ENCODE data around the gene PAN3.

The PAN3 gene

DNA sequence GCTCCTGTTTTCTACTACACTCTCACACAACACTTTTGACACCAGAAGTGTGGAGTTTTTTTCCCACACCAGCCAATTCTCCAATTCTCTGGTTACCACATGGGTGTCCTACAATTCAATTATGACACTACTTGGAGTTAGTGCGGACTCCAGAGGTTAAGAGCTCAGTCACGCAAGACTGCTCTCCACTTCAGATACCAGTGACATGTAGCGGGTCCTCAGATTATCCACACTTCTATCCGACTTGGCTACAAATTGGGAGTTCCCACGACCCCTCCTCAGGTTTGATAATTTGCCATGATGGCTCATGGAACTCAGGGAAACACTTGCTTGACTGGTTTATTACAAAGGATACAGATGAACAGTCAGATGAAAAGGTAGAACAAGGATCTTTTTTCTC is 32.9 kb downstream of the PAN3 start:
- DNase-seq (ENCODE audit: low read depth in 1 of 2, low spot score in 1 of 2): no peak
- Histone ChIP-seq H3K27ac (replicated peaks) (no peak overlapping the region), H3K27me3 (ENCODE audit: insufficient read depth, poor library complexity, severe bottlenecking) (no peaks in the 10 kb centered on the region), H3K4me3 (replicated peaks; ENCODE audit: insufficient read depth, low read length) (no peak overlapping the region)
- TF ChIP-seq GABPA (IDR thresholded peaks at IDR 0.05; ENCODE audit: low read depth) (no peak), SPI1 (IDR thresholded peaks at IDR 0.05; ENCODE audit: borderline replicate concordance, low read depth) (no peak), POLR2AphosphoS5 (IDR thresholded peaks at IDR 0.05; ENCODE audit: low read depth) (no peak)
- TF ChIP-seq, protein P1, sequence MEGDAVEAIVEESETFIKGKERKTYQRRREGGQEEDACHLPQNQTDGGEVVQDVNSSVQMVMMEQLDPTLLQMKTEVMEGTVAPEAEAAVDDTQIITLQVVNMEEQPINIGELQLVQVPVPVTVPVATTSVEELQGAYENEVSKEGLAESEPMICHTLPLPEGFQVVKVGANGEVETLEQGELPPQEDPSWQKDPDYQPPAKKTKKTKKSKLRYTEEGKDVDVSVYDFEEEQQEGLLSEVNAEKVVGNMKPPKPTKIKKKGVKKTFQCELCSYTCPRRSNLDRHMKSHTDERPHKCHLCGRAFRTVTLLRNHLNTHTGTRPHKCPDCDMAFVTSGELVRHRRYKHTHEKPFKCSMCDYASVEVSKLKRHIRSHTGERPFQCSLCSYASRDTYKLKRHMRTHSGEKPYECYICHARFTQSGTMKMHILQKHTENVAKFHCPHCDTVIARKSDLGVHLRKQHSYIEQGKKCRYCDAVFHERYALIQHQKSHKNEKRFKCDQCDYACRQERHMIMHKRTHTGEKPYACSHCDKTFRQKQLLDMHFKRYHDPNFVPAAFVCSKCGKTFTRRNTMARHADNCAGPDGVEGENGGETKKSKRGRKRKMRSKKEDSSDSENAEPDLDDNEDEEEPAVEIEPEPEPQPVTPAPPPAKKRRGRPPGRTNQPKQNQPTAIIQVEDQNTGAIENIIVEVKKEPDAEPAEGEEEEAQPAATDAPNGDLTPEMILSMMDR (IDR thresholded peaks at IDR 0.05; ENCODE audit: insufficient read depth, low read length): no peak
- TF ChIP-seq, protein P2, sequence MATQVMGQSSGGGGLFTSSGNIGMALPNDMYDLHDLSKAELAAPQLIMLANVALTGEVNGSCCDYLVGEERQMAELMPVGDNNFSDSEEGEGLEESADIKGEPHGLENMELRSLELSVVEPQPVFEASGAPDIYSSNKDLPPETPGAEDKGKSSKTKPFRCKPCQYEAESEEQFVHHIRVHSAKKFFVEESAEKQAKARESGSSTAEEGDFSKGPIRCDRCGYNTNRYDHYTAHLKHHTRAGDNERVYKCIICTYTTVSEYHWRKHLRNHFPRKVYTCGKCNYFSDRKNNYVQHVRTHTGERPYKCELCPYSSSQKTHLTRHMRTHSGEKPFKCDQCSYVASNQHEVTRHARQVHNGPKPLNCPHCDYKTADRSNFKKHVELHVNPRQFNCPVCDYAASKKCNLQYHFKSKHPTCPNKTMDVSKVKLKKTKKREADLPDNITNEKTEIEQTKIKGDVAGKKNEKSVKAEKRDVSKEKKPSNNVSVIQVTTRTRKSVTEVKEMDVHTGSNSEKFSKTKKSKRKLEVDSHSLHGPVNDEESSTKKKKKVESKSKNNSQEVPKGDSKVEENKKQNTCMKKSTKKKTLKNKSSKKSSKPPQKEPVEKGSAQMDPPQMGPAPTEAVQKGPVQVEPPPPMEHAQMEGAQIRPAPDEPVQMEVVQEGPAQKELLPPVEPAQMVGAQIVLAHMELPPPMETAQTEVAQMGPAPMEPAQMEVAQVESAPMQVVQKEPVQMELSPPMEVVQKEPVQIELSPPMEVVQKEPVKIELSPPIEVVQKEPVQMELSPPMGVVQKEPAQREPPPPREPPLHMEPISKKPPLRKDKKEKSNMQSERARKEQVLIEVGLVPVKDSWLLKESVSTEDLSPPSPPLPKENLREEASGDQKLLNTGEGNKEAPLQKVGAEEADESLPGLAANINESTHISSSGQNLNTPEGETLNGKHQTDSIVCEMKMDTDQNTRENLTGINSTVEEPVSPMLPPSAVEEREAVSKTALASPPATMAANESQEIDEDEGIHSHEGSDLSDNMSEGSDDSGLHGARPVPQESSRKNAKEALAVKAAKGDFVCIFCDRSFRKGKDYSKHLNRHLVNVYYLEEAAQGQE (IDR thresholded peaks at IDR 0.05; ENCODE audit: insufficient replicate concordance, low read depth): no peak

DNA sequence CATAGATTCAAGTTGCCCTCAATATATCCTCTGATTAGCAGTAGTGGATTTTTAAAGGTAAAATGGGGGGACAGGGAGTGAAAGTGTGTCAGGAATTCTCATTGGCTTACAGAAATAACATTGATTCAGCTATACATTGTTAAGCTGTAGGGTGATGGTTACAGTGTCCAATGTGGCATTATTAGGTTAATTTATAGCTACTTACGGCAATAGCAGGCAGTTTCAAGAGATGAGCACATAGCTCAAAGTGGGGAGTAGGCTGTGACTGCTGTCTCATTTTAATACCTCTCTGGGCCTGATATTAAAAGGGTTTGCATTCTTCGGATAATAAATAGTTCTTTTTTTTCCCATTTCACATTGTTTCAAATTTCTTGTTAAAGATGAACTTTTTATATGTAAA is 34.6 kb downstream of the PAN3 start:
- no peak overlapping the region for H3K4me3 ChIP-seq (replicated peaks; ENCODE audit: insufficient read depth, low read length)
- H3K27me3 ChIP-seq (ENCODE audit: insufficient read depth, poor library complexity, severe bottlenecking): no peaks in the 10 kb centered on the region
- no peak overlapping the region for H3K27ac ChIP-seq (replicated peaks)
- no peak for DNase-seq (ENCODE audit: low read depth in 1 of 2, low spot score in 1 of 2)
- TF ChIP-seq, protein P1 (IDR thresholded peaks at IDR 0.05; ENCODE audit: insufficient read depth, low read length): no peak
- TF ChIP-seq POLR2AphosphoS5 (IDR thresholded peaks at IDR 0.05; ENCODE audit: low read depth) (no peak), SPI1 (IDR thresholded peaks at IDR 0.05; ENCODE audit: borderline replicate concordance, low read depth) (no peak), GABPA (IDR thresholded peaks at IDR 0.05; ENCODE audit: low read depth) (no peak)
- TF ChIP-seq, protein P2 (IDR thresholded peaks at IDR 0.05; ENCODE audit: insufficient replicate concordance, low read depth): no peak

- DNase-seq (ENCODE audit: low read depth in 1 of 2, low spot score in 1 of 2): no peak
- Histone ChIP-seq H3K27ac (replicated peaks) (no peak overlapping the region), H3K4me3 (replicated peaks; ENCODE audit: insufficient read depth, low read length) (no peak overlapping the region), H3K27me3 (ENCODE audit: insufficient read depth, poor library complexity, severe bottlenecking) (no peaks in the 10 kb centered on the region)
- TF ChIP-seq GABPA (IDR thresholded peaks at IDR 0.05; ENCODE audit: low read depth) (no peak), POLR2AphosphoS5 (IDR thresholded peaks at IDR 0.05; ENCODE audit: low read depth) (no peak), SPI1 (IDR thresholded peaks at IDR 0.05; ENCODE audit: borderline replicate concordance, low read depth) (no peak)
- TF ChIP-seq, protein P1 (IDR thresholded peaks at IDR 0.05; ENCODE audit: insufficient read depth, low read length): no peak
- TF ChIP-seq, protein P2 (IDR thresholded peaks at IDR 0.05; ENCODE audit: insufficient replicate concordance, low read depth): no peak
Measured at GRCh38 chr13:28173793-28174192, 35.4 kb downstream of the PAN3 start.
